ENCODE measurements around the gene CBR1.
A peak's percentile ranks its signal among the peaks of the same experiment; 100 is the strongest.
"Not testable (repeated sequence)": the region's sequence is repeated elsewhere in the genome, so short reads cannot be mapped to it uniquely, and the experiment has no call there.

CBR1 gene

DNA sequence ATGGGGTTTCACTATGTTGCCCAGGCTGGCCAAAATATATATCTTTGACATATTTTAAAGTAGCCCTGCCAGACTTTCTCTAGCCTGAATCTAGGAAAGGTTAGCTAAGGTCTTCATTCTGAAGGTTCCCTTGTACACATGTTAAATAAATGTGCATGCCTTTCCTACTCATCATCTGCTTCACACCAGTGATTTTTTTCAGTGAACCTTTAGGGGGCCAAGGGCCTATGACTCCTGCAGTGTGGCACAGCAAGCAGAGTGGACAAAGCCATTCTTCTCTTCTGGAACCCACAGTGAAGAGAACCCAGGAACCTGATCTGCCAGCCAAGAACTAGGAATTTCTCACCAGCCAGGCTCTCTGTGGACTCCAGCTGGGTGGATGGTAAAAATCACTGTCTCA, 22.9 kb downstream of the CBR1 start:
- DNase-seq (ENCODE audit: low read depth), result no peak
- TF ChIP-seq CTCF (IDR thresholded peaks at IDR 0.05; ENCODE audit: low read length, missing control alignments), result no peak
- H3K4me3 ChIP-seq (replicated peaks; ENCODE audit: low read depth, low read length), result no peak overlapping the region

GRCh38 chr21:36093512-36093911, 23.7 kb downstream of the CBR1 start:
- DNase-seq (ENCODE audit: low read depth), result no peak
- TF ChIP-seq CTCF (IDR thresholded peaks at IDR 0.05; ENCODE audit: low read length, missing control alignments), result no peak
- no peak overlapping the region for H3K4me3 ChIP-seq (replicated peaks; ENCODE audit: low read depth, low read length)

GRCh38 chr21:36096398-36097290, 26.8 kb downstream of the CBR1 start:
- TF ChIP-seq CTCF (IDR thresholded peaks at IDR 0.05; ENCODE audit: low read length, missing control alignments), result no peak
- DNase-seq (ENCODE audit: low read depth), result no peak
- H3K4me3 ChIP-seq (replicated peaks; ENCODE audit: low read depth, low read length), result no peak overlapping the region

GRCh38 chr21:36097427-36098181, 27.8 kb downstream of the CBR1 start:
- DNase-seq (ENCODE audit: low read depth), result peak; percentile 11
- no peak for TF ChIP-seq CTCF (IDR thresholded peaks at IDR 0.05; ENCODE audit: low read length, missing control alignments)
- H3K4me3 ChIP-seq (replicated peaks; ENCODE audit: low read depth, low read length), result no peak overlapping the region

- DNase-seq (ENCODE audit: low read depth), result no peak
- TF ChIP-seq CTCF (IDR thresholded peaks at IDR 0.05; ENCODE audit: low read length, missing control alignments), result no peak
- H3K4me3 ChIP-seq (replicated peaks; ENCODE audit: low read depth, low read length), result no peak overlapping the region
Observed at GRCh38 chr21:36098182-36098532, 28.3 kb downstream of the CBR1 start.

DNA sequence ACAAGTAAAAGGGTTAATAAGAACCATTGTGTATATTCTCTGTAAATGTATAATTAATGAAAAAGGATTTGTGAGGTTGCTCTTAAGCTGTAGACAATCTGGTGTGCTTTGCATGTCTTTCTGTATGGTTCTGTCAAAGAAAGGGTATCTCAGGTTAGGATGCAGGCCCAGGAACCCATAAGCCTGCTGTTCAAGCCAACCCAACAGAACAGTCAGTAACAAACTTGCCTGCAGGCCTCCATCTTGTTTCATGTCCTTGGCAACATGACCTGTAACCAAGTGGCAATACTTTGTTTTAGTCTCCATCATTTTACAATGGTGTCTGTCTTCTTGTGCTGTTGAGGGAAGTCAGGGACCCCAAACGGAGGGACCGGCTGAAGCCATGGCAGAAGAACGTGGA, 29.2 kb downstream of the CBR1 start:
- H3K4me3 ChIP-seq (replicated peaks; ENCODE audit: low read depth, low read length), result no peak overlapping the region
- no peak for TF ChIP-seq CTCF (IDR thresholded peaks at IDR 0.05; ENCODE audit: low read length, missing control alignments)
- no peak for DNase-seq (ENCODE audit: low read depth)

DNA sequence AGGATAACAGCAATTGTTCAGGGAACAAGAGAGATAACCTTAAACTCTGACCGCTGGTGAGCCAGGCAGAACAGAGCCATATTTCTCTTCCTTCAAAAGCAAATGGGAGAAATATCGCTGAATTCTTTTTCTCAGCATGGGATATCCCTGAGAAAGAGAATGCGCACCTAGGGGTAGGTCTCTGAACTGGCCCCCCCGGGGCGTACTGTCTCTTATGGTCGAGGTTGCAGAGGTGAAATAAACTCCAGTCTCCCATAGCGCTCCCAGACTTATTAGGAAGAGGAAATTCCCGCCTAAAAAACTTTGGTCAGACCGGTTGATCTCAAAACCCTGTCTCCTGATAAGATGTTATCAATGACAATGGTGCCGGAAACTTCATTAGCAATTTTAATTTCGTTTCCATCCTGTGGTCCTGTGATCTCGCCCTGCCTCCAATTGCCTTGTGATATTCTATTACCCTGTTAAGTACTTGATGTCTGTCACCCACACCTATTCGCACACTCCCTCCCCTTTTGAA, 29.9 kb downstream of the CBR1 start:
- not testable (repeated sequence) for DNase-seq (ENCODE audit: low read depth); H3K4me3 ChIP-seq (replicated peaks; ENCODE audit: low read depth, low read length)

Data from fibroblast of pulmonary artery (primary cell).